Heart left ventricle (tissue), 13 donors: ENCODE results near the gene EFHD1.

ENCODE experiments used
- CTCF ChIP-seq, 12 donors: fragments of 200-600 bp; sonication (generic) in 4 of 12; IDR thresholded peaks; one replicate each; pipeline versions ENCODE4 v1.5.0 to v1.8.0; 2018 to 2022; ENCODE audit warnings: antibody characterized with exemption in 12 of 12, mild to moderate bottlenecking in 5 of 12
- POLR2A ChIP-seq, 2 donors: fragments of 450-650 bp; IDR thresholded peaks; one replicate each; pipeline ENCODE4 v1.6.1; 2017; ENCODE audit warnings: antibody characterized with exemption in 2 of 2, mild to moderate bottlenecking in 2 of 2, moderate library complexity in 2 of 2
- donor health status: ischemic (EF 13 %, LVEDD 7.1; RV severe dilation, severe dysfunction).
- donor health status: DM: no; HTN: yes; CAD: no.
- donor health status: DM: no; HTN: no; CAD: no.
- donor health status: ischemic (EF 25% LVEDD 6.9; RV normal size, moderate dysfunction).
- donor health status: ischemic (EF 25% LVEDD 5.7; RV mildly dilated, moderate dysfunction).
- donor health status: ischemic (EF 35%, LVEDD 5.7; RV mildly dilated, moderate dysfunction).
- donor health status: nonischemic (EF 11% LVEDD 7.7; RV severe dilation, severe dysfunction).
- donor health status: DM: yes; HTN: yes; CAD: no.
- donor health status: PGD.
- donor health status: ischemic (EF 29% LVEDD 5.4; RV normal size, mild dysfunction).
- donor health status: nonischemic (EF 23%, LVEDD 6.1; RV moderate dilation, normal function).

GRCh38 chr2:232626584-232626983 is 6.8 kb upstream of the EFHD1 start:
- no peak for TF ChIP-seq CTCF (IDR thresholded peaks at IDR 0.05)
- no peak for TF ChIP-seq POLR2A (IDR thresholded peaks at IDR 0.05)
